SJCRH30 (cell line): ENCODE data around the gene DUS2. TPM values are rescaled to one million over a fixed set of nuclear protein-coding genes. Genes with fewer than 3 reads are reported as not detected.
"Not testable (repeated sequence)": the region's sequence is repeated elsewhere in the genome, so short reads cannot be mapped to it uniquely, and the experiment has no call there.

ENCODE experiments used
- DNase-seq, 2 experiments: peaks; one replicate each; pipeline ENCODE4 v3.0.0-alpha.2; 2015 to 2020
- H3K27ac ChIP-seq: fragments of 250-450 bp; sonication (Bioruptor Pico); 2 replicates; pipeline ENCODE4 v1.5.1; 2020; ENCODE audit warnings: mild to moderate bottlenecking, moderate library complexity
- H3K27me3 ChIP-seq: fragments of 250-450 bp; sonication (Bioruptor Pico); 2 replicates; pipeline ENCODE4 v1.5.1; 2020; ENCODE audit warnings: mild to moderate bottlenecking, moderate library complexity
- H3K36me3 ChIP-seq: fragments of 250-450 bp; sonication (Bioruptor Pico); 2 replicates; pipeline ENCODE4 v1.5.1; 2020; ENCODE audit warnings: mild to moderate bottlenecking, moderate library complexity
- H3K4me1 ChIP-seq: fragments of 250-450 bp; sonication (Bioruptor Pico); 2 replicates; pipeline ENCODE4 v1.5.1; 2020; ENCODE audit warnings: mild to moderate bottlenecking, moderate library complexity
- H3K4me3 ChIP-seq: fragments of 250-450 bp; sonication (Bioruptor Pico); 2 replicates; pipeline ENCODE4 v1.5.1; 2020; ENCODE audit warnings: mild to moderate bottlenecking, moderate library complexity
- H3K9me3 ChIP-seq: fragments of 250-450 bp; sonication (Bioruptor Pico); replicated peaks from 2 replicates; pipeline ENCODE4 v1.5.1; 2020; ENCODE audit warnings: mild to moderate bottlenecking, moderate library complexity
- total RNA-seq: library from RNA; depleted of rRNA; stranded (reverse); fragments of >200 nt; shearing (Covaris generic); gene quantifications from 2 replicates; pipeline ENCODE4 v1.2.3, GENCODE V29; 2014

Gene DUS2
- total RNA-seq, 1 experiment from 2014 or later, result 9.0 TPM

DNA sequence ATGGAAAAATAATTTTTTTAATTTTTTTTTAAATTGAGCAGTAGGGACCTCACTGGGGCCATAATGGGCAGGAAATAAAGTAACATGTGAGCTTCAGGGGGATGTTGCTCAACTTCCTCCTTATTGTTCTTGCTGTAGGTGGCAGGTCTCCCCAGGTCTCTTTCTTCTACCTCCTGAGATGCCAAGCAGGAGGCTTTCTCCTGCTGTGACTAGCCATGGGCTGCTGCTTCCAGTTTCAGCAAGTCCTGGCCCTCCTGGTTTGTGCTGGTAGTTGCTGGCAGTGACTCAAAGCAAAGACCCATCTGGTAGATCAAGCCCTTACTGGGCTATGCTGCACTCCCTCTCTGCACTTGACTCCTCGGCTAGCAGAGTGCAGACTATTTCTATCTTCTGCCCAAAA lies 9.6 kb upstream of the DUS2 start:
- H3K9me3 ChIP-seq, result no peaks in the 10 kb centered on the region
- DNase-seq, result no peak
- no peak overlapping the region for H3K27ac ChIP-seq
- H3K4me3 ChIP-seq, result no peak overlapping the region
- H3K27me3 ChIP-seq, result no peaks in the 10 kb centered on the region
- H3K4me1 ChIP-seq, result no peaks in the 10 kb centered on the region
- no peaks in the 10 kb centered on the region for H3K36me3 ChIP-seq

DNA sequence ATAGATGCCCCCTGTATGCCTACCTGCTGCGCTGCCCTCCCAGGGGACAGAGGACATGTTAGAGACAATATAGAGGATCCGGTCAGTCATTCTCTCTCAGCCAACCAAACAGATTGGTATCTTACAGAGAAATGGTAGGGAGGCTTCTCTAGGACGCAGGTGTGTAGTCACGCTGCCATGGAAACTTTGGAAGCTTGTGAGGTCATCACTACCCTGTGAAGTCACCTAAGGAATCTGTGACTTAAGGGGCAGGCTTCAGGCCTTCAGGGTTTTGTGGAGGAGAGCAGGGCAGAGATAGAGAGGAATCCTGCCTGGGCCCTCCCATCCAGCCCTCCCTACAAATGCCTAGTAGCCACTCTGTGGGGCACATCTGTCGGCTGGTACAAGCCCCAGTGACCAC lies 7.4 kb upstream of the DUS2 start, which contains the start of gene DPEP2NB:
TSS of gene DPEP2NB (minus strand) at position 231 of the 400 bp plus-strand sequence. CDS start at position 90, 141 bp downstream.
- H3K36me3 ChIP-seq, result no peaks in the 10 kb centered on the region
- DNase-seq, result no peak
- H3K27me3 ChIP-seq, result no peaks in the 10 kb centered on the region
- H3K9me3 ChIP-seq, result no peaks in the 10 kb centered on the region
- no peaks in the 10 kb centered on the region for H3K4me1 ChIP-seq
- no peak within 1 kb of the TSS for H3K4me3 ChIP-seq
- H3K27ac ChIP-seq, result no peak within 1 kb of the TSS

DNA sequence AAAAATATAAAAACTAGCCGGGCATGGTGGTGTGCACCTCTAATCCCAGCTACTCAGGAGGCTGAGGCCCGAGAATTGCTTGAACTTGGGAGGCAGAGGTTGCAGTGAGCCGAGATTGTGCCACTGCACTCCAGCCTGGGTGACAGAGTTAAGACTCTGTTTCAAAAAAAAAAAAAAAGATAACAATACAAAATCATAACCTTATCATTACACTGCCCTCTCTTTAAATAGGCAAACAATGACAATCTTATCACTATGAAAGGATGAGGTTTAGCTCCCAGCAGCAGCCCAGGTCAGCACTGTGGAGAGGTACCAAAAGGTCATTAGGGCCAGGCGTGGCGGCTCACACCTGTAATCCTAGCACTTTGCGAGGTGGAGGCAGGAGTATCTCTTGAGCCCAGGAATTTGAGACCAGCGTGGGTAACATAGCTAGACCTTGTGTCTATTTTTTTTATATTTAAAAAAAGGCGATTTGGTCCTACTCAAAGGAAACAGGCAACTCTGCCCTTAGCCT lies 3.9 kb upstream of the DUS2 start:
- Histone ChIP-seq H3K4me3 (no peak overlapping the region), H3K27ac (no peak overlapping the region), H3K9me3 (no peaks in the 10 kb centered on the region), H3K36me3 (no peaks in the 10 kb centered on the region), H3K27me3 (no peaks in the 10 kb centered on the region), H3K4me1 (no peaks in the 10 kb centered on the region; the same call in 1 of the 2 replicates)
- DNase-seq, result no peak

DNA sequence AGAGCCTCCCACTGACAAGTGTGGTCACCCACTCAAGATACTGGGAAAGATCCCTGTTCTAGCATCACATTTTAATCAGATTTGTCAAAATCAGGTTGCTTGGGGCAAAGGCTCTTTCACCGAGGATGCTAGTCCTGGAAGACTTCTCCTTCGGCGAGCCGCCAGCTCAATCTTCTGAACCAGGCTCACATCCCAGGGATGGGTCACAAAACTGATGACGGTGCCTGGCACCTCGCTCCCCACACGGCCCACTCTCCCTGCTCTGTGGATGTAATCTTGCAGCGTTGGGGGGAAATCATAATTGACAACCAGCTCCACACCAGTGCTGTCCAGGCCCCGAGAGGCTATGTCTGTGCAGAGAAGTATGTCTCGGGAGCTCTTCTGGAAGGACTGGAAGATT lies 1.6 kb upstream of the DUS2 start:
- Histone ChIP-seq H3K27me3 (no peaks in the 10 kb centered on the region), H3K27ac (no peak overlapping the region), H3K4me3 (no peak overlapping the region), H3K36me3 (no peaks in the 10 kb centered on the region), H3K4me1 (no peaks in the 10 kb centered on the region; the same call in 1 of the 2 replicates), H3K9me3 (no peaks in the 10 kb centered on the region)
- no peak for DNase-seq

DNA sequence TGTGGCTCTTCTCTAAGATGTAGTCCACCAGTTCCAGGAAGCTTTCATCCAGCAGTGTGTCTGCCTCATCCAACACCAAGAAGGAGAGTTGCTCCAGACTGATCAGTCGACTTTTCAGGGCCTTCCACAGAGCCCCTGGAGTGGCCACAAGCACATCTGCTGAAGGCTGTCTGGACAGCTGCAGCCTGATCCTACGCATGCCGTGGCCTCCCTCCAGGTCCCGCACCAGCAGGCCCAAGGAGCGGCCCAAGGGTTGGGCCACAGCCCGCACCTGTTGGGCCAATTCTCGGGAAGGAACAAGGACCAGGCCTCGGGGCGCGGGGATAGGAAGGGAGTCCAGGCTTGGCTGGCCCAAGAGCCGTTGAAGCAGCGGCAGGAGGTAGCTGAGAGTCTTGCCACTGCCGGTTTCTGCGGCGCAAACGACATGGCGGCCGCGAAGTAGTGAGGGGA lies 781 bp upstream of the DUS2 start:
- Histone ChIP-seq H3K36me3 (no peaks in the 10 kb centered on the region), H3K4me1 (no peaks in the 10 kb centered on the region; the same call in 1 of the 2 replicates), H3K9me3 (no peaks in the 10 kb centered on the region), H3K27me3 (no peaks in the 10 kb centered on the region), H3K27ac (peak overlapping the region; percentile 86), H3K4me3 (peak overlapping the region; percentile 98)
- peak; percentile 27 to 41 for DNase-seq

DNA sequence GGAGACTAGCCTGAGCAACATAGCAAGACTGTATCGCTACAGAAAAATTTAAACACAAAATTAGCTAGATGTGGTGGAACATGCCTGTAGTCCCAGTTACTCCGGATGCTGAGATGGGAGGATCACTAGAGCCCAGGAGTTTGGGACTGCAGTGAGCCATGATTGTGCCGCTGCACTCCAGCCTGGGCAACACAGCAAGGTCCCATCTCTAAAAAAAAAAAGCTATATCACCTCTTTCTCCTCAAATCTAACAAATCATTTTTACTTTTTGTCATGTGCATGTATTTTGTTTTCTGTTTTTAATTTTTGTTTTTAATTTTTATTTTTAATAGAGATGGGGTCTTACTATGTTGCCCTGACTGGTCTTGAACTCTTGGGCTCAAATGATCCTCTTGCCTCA lies 5.9 kb downstream of the DUS2 start:
- no peaks in the 10 kb centered on the region for H3K36me3 ChIP-seq
- no peaks in the 10 kb centered on the region for H3K27me3 ChIP-seq
- H3K4me3 ChIP-seq, result no peak overlapping the region
- DNase-seq, result no peak
- H3K4me1 ChIP-seq, result no peaks in the 10 kb centered on the region
- no peaks in the 10 kb centered on the region for H3K9me3 ChIP-seq
- H3K27ac ChIP-seq, result no peak overlapping the region

DNA sequence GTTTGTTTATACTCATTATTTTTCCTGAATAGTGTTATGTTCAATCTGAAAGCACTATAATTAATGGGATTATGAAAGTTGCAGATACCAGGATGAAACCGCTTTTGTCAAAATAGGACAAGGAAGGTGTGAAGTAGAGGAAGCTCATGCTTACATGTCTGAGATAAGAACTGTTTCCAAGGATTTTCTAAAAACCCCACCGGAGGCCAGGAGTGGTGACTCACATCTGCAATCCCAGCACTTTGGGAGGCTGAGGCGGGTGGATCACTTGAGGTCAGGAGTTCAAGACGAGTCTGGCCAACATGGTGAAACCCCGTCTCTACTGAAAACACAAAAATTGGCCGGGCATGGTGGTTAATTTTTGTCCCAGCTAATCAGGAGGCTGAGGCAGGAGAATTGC lies 7.0 kb downstream of the DUS2 start:
- not testable (repeated sequence) for H3K27ac ChIP-seq, DNase-seq, H3K9me3 ChIP-seq

DNA sequence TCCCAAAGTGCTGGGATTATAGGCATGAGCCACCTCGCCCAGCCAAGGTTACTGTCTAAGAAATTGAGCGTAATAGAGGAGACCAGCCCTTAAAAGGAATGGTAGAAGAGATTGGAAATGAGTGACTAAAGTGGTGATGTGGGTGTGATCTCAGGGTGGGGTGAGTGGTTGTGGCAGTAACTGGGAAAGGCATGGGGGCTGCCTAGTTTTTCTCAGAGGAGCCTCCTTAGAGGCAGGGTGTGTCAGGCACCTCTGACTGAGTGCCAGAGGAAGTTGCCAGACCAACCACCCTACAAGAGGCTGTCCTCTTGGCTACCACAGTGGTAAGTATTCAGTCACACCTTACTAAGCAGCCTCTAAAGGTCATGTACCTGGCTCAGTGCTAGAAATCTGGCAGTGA lies 8.9 kb downstream of the DUS2 start:
- Histone ChIP-seq H3K4me3 (no peak overlapping the region), H3K4me1 (no peaks in the 10 kb centered on the region), H3K36me3 (no peaks in the 10 kb centered on the region), H3K27me3 (no peaks in the 10 kb centered on the region), H3K27ac (no peak overlapping the region), H3K9me3 (no peaks in the 10 kb centered on the region)
- DNase-seq, result no peak

More for the DNA sequence above, 7.0 kb downstream of the DUS2 start:
- H3K4me3 ChIP-seq, H3K27me3 ChIP-seq, H3K4me1 ChIP-seq, H3K36me3 ChIP-seq: not testable (repeated sequence)

DNA sequence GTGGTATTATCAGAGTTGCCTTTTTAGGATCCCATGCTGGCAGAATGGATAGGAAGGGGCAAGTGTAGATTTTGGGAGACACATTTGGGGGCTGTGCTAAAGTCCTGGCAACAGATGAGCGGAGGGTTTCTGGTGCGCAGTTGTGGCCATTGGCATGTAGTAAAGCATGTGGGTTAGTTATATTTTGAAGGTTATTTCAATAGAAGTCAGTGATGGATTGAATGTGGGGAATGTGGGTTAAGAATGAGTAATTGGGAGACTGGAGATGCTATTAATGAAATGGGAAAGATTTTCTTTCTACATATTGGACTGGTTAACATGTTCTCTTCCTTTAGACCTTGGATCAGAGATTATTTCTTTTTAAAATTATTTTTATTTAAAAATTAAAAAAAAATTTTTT lies 10.0 kb downstream of the DUS2 start:
- DNase-seq, result no peak
- Histone ChIP-seq H3K27me3 (no peaks in the 10 kb centered on the region), H3K4me1 (no peaks in the 10 kb centered on the region), H3K36me3 (no peaks in the 10 kb centered on the region), H3K9me3 (no peaks in the 10 kb centered on the region), H3K27ac (no peak overlapping the region), H3K4me3 (no peak overlapping the region)

DNA sequence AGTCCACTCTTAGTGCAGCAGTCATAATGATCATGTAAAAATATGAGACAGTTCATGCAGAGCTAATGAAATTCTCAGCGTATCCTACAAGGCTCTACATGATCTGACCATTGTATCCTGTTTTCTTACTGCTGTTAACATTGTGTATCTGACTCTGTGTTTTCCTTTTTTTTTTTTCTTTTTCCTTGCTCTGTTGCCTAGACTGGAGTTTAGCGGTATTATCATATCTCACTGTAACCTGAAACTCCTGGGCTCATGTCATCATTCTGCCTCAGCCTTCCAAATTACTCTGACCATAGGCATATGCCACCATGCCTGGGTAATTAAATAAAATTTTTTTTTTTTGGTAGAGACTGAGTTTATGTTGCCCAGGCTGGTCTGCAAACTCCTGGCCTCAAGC lies 12.1 kb downstream of the DUS2 start:
- Histone ChIP-seq H3K4me1 (no peaks in the 10 kb centered on the region), H3K4me3 (no peak overlapping the region), H3K27ac (no peak overlapping the region), H3K9me3 (no peaks in the 10 kb centered on the region), H3K36me3 (no peaks in the 10 kb centered on the region), H3K27me3 (no peaks in the 10 kb centered on the region)
- DNase-seq, result no peak

DNA sequence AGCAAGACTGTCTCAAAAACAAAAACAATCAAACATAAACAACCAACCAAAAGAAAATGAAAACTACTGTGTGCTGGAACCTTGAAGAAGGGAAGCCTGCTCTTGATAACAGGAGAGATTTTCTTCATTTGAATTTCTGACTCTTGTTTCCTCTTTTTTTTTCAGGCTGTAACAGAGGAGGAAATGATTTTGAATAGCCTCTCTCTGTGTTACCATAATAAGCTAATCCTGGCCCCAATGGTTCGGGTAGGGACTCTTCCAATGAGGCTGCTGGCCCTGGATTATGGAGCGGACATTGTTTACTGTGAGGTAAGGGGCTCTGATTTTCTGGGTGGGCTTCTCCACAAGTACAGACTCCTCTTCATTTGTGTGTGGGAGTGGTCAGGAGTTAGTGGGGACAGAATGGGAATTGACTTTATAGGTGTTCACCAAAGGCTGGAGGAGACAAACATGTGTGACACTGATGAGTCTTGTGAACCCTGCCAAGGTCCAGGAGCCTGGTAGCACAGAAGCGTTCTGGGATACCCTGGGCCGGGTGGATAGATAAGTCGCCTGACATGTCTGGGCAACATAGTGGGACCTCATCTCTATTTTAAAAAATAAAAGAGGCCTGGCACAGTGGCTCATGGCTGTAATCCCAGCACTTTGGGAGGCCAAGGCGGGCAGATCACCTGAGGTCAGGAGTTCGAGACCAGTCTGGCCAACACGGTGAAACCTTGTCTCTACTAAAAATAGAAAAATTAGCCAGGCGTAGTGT lies 14.9 kb downstream of the DUS2 start:
- H3K4me3 ChIP-seq, result no peak overlapping the region
- no peaks in the 10 kb centered on the region for H3K27me3 ChIP-seq
- DNase-seq, result no peak
- no peak overlapping the region for H3K27ac ChIP-seq
- no peaks in the 10 kb centered on the region for H3K9me3 ChIP-seq
- no peaks in the 10 kb centered on the region for H3K4me1 ChIP-seq
- H3K36me3 ChIP-seq, result 0 out of 2 replicates have a peak, but pooled peaks cover 2% of the 10 kb centered on the region

DNA sequence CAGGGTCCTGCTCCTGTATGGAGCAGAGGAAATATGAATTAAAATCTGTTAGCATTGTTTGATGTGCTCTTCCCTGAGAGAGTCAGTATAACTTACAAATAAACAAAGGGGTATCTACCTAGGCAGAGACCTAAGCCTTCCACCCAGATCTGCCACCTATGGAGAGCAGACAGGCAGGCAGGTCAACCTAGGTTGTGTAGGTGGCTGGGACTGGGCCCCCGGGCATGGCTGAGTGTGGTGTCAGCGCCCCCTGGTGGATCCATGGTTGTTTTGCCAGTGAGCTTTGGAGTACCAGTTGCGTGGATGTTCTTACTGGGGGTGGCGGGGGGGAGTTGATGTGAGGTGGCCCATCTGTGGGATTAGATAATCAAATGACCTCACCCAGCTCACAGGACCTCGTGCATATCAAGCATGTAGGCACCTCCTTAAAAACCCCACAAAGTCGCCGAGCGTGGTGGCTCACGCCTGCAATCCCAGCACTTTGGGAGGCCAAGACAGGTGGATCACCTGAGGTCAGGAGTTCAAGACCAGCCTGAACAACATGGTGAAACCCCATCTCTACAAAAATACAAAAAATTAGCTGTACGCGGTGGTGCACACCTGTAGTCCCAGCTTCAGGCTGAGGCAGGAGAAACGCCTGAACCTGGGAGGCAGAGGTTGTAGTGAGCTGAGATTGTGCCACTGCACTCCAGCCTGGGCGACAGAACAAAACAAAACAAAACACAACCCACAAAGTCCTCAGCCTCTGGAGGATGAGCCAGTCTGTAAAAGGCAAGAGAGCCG lies 17.6 kb downstream of the DUS2 start:
- H3K4me3 ChIP-seq, result no peak overlapping the region
- no peaks in the 10 kb centered on the region for H3K4me1 ChIP-seq
- H3K9me3 ChIP-seq, result no peaks in the 10 kb centered on the region
- DNase-seq, result peak; percentile 54 to 78
- H3K27me3 ChIP-seq, result no peaks in the 10 kb centered on the region
- no peak overlapping the region for H3K27ac ChIP-seq
- 0 out of 2 replicates have a peak, but pooled peaks cover 2% of the 10 kb centered on the region for H3K36me3 ChIP-seq

DNA sequence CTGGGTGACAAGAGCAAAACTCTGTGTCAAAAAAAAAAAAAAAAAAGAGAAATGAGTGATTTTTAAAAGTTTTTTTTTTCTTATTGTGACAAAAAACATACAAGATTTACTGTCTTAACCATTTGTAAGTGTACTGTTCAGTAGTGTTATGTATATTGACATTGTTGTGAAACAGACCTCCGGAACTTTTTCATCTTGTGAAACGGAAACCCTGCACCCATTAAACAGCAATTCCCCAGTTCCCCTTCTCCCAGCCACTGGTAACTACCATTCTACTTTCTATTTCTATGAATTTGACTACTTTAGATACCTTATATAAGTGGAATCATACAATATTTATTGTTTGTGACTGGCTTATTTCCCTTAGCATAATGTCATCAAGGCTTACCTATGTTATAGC lies 18.7 kb downstream of the DUS2 start:
- Histone ChIP-seq H3K9me3 (no peaks in the 10 kb centered on the region), H3K4me3 (no peak overlapping the region), H3K27me3 (no peaks in the 10 kb centered on the region), H3K36me3 (0 out of 2 replicates have a peak, but pooled peaks cover 2% of the 10 kb centered on the region), H3K27ac (no peak overlapping the region), H3K4me1 (no peaks in the 10 kb centered on the region)
- no peak for DNase-seq

DNA sequence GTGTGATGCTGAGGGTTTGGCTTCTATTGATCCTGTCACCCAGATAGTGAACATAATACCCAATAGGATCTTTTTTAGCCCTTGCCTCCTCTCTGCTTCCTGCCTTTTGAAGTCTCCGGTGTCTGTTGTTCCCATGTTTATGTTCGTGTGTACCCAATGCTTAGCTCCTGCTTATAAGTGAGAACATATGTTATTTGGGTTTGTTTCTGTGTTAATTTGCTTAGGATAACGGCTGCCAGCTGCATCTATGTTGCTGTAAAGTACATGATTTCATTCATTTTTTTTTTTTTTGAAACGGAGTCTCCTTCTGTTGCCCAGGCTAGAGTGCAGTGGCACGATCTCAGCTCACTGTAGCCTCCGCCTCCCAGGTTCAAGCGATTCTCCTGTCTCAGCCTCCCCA lies 23.0 kb downstream of the DUS2 start:
- Histone ChIP-seq H3K27me3 (no peaks in the 10 kb centered on the region), H3K27ac (no peak overlapping the region), H3K9me3 (no peaks in the 10 kb centered on the region), H3K4me1 (no peaks in the 10 kb centered on the region), H3K36me3 (no peaks in the 10 kb centered on the region), H3K4me3 (no peak overlapping the region)
- no peak for DNase-seq

DNA sequence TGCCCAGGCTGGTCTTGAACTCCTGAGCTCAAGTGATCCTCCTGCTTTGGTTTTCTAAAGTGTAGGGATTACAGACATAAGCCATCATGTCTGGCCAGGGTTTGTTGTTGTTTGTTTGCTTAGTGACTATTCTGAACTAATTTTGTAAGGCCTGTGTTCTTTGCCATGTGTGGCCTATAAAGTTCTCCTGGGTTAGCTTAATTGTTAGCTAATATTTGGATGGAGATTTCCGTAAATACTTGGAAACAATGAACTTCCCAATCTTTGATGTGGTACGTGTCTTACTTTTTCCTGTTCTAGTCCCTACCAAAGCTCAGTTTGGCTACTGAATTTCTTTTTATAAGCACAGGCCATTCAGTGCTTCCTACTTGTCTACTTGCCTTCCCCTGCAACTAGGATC lies 24.9 kb downstream of the DUS2 start:
- no peak for DNase-seq
- Histone ChIP-seq H3K4me1 (no peaks in the 10 kb centered on the region), H3K4me3 (no peak overlapping the region), H3K36me3 (no peaks in the 10 kb centered on the region), H3K27me3 (no peaks in the 10 kb centered on the region), H3K9me3 (no peaks in the 10 kb centered on the region), H3K27ac (no peak overlapping the region)
